LNCaP clone FGC (cell line): Measurements from ENCODE around the gene NKTR.

ENCODE experiments used
- DNase-seq: peaks from one replicate; pipeline ENCODE4 v3.0.0-alpha.2; 2011; ENCODE audit warnings: low read depth
- H3K4me3 ChIP-seq: 2 replicates; pipeline ENCODE4 v1.5.1; 2011; ENCODE audit warnings: mild to moderate bottlenecking, low read depth, low read length, control low read depth
- CTCF ChIP-seq: IDR thresholded peaks from 2 replicates; pipeline ENCODE4 v1.5.1; 2012; ENCODE audit warnings: mild to moderate bottlenecking; ENCODE audit not compliant: control insufficient read depth, insufficient read depth; ENCODE audit errors: extremely low read depth

NKTR gene

GRCh38 chr3:42680271-42680670 is 79.8 kb downstream of the NKTR start:
- no peak for TF ChIP-seq CTCF
- DNase-seq, result no peak
- H3K4me3 ChIP-seq, result no peak overlapping the region

- H3K4me3 ChIP-seq, result no peak overlapping the region
- no peak for DNase-seq
- TF ChIP-seq CTCF, result no peak
Measured at GRCh38 chr3:42680806-42681205, 80.3 kb downstream of the NKTR start.

GRCh38 chr3:42681361-42682038 is 81.0 kb downstream of the NKTR start:
- TF ChIP-seq CTCF, result no peak
- no peak overlapping the region for H3K4me3 ChIP-seq
- DNase-seq, result no peak

- H3K4me3 ChIP-seq, result no peak overlapping the region
- no peak for TF ChIP-seq CTCF
- no peak for DNase-seq
Measured at GRCh38 chr3:42682301-42683070, 82.0 kb downstream of the NKTR start.

- DNase-seq, result no peak
- no peak for TF ChIP-seq CTCF
- no peak overlapping the region for H3K4me3 ChIP-seq
Measured at GRCh38 chr3:42683875-42684598, 83.6 kb downstream of the NKTR start.

- no peak for TF ChIP-seq CTCF
- DNase-seq, result no peak
- no peak overlapping the region for H3K4me3 ChIP-seq
Measured at GRCh38 chr3:42684632-42685362, 84.3 kb downstream of the NKTR start.
